A673 (cell line): Measurements from ENCODE around the gene BACH2. TPM values are rescaled to one million over a fixed set of nuclear protein-coding genes. Genes with fewer than 3 reads are reported as not detected.

Experiments
- BruUV-seq: library from RNA; stranded (reverse); fragments of 400-500 nt; replicated peaks from 2 replicates; lab custom pipeline; 2021; lab: Mats Ljungman, UMichigan
- CTCF ChIA-PET: fragments of 300-600 bp; sonication (Branson Sonifier 250); formaldehyde crosslinking; loops from one replicate; lab custom pipeline; 2022; ENCODE audit warnings: antibody characterized with exemption; lab: Charles Lee
- POLR2A ChIA-PET: fragments of 300-600 bp; sonication (Branson Sonifier 250); formaldehyde crosslinking; loops from one replicate; lab custom pipeline; 2022; ENCODE audit warnings: antibody characterized with exemption; ENCODE audit not compliant: low non-redundant PET; lab: Charles Lee
- DNase-seq: peaks from one replicate; pipeline ENCODE4 v3.0.0-alpha.2; 2015; ENCODE audit warnings: low spot score
- H3K27ac ChIP-seq: fragments of 200-600 bp; sonication (generic); 2 replicates; pipeline ENCODE4 v1.5.1; 2016; ENCODE audit warnings: mixed run types, low read depth, mild to moderate bottlenecking, mixed read lengths, antibody characterized with exemption, low read length; ENCODE audit not compliant: poor library complexity, severe bottlenecking
- H3K27me3 ChIP-seq: fragments of 200-600 bp; sonication (generic); replicated peaks from 2 replicates; pipeline ENCODE4 v1.6.1; 2017; ENCODE audit warnings: mixed run types, low read depth, mild to moderate bottlenecking, mixed read lengths, antibody characterized with exemption, low read length; ENCODE audit not compliant: insufficient read depth, poor library complexity
- H3K36me3 ChIP-seq: fragments of 200-600 bp; sonication (generic); 2 replicates; pipeline ENCODE4 v1.6.1; 2016; ENCODE audit warnings: mixed run types, mild to moderate bottlenecking, mixed read lengths, antibody characterized with exemption, low read length; ENCODE audit not compliant: insufficient read depth, poor library complexity, severe bottlenecking
- H3K4me1 ChIP-seq: fragments of 200-600 bp; sonication (generic); 2 replicates; pipeline ENCODE4 v1.6.1; 2017; ENCODE audit warnings: mixed run types, mild to moderate bottlenecking, mixed read lengths, antibody characterized with exemption, low read length; ENCODE audit not compliant: insufficient read depth, poor library complexity, severe bottlenecking
- H3K4me3 ChIP-seq: fragments of 200-600 bp; sonication (generic); 2 replicates; pipeline ENCODE4 v1.5.1; 2016; ENCODE audit warnings: low read depth, mixed run types, mild to moderate bottlenecking, mixed read lengths, low read length; ENCODE audit not compliant: poor library complexity, severe bottlenecking
- H3K9me3 ChIP-seq: fragments of 200-600 bp; sonication (generic); 2 replicates; pipeline ENCODE4 v1.6.1; 2016; ENCODE audit warnings: mixed run types, low read depth, mild to moderate bottlenecking, mixed read lengths, antibody characterized with exemption, low read length; ENCODE audit not compliant: poor library complexity, severe bottlenecking
- CTCF ChIP-seq: fragments of 300-800, 200-600 bp; sonication (generic); conservative IDR thresholded peaks from 2 replicates; pipeline ENCODE4 v1.5.1; 2017; ENCODE audit warnings: low read depth, mild to moderate bottlenecking, antibody characterized with exemption, low read length, moderate library complexity, mixed read lengths
- EZH2 ChIP-seq: fragments of 200-600 bp; sonication (generic); IDR thresholded peaks from 2 replicates; pipeline ENCODE4 v1.6.1; 2017; ENCODE audit warnings: borderline replicate concordance, low read depth, mild to moderate bottlenecking, mixed read lengths, antibody characterized with exemption, low read length; ENCODE audit not compliant: poor library complexity, severe bottlenecking
- intact Hi-C: fragments of 100-400 bp; cut with micrococcal nuclease; formaldehyde crosslinking; loops from one replicate; pipeline ENCODE4 v1.10.0; 2022; ENCODE audit not compliant: unreplicated experiment
- total RNA-seq: library from RNA; stranded (reverse); gene quantifications from 2 replicates; pipeline ENCODE4 v1.2.3, GENCODE V29; 2021

Gene BACH2
- total RNA-seq, 1 experiment from 2014 or later, result 0.37 TPM

- ChIA-PET POLR2A (no interaction called here), CTCF (no interaction called here)
- H3K4me3 ChIP-seq, result no peak overlapping the region
- no peak overlapping the region for H3K27ac ChIP-seq
- no peak for DNase-seq
- no peaks in the 10 kb centered on the region for H3K4me1 ChIP-seq
- intact Hi-C loops, result no loop called here
- H3K36me3 ChIP-seq, result no peaks in the 10 kb centered on the region
- peaks cover 4% of the 10 kb centered on the region for H3K27me3 ChIP-seq
- peaks cover 4% of the 10 kb centered on the region for H3K9me3 ChIP-seq
- no TSS peak for BruUV-seq
- TF ChIP-seq CTCF (no peak), EZH2 (no peak)
Measured at GRCh38 chr6:90111387-90111786, 185.3 kb downstream of the BACH2 start.

- TF ChIP-seq CTCF (no peak), EZH2 (no peak)
Measured at GRCh38 chr6:90110971-90111370, 185.7 kb downstream of the BACH2 start.

GRCh38 chr6:90109141-90109540 lies 187.5 kb downstream of the BACH2 start:
- Histone ChIP-seq H3K36me3 (no peaks in the 10 kb centered on the region), H3K4me3 (no peak overlapping the region), H3K9me3 (peaks cover 4% of the 10 kb centered on the region), H3K27ac (no peak overlapping the region), H3K4me1 (no peaks in the 10 kb centered on the region), H3K27me3 (peaks cover 4% of the 10 kb centered on the region)
- intact Hi-C loops, result no loop called here
- ChIA-PET POLR2A (no interaction called here), CTCF (no interaction called here)
- no peak for TF ChIP-seq CTCF
- TF ChIP-seq EZH2, result no peak
- BruUV-seq, result no TSS peak
- no peak for DNase-seq

More at GRCh38 chr6:90110971-90111370, 185.7 kb downstream of the BACH2 start:
- peaks cover 4% of the 10 kb centered on the region for H3K27me3 ChIP-seq
- no peaks in the 10 kb centered on the region for H3K4me1 ChIP-seq
- intact Hi-C loops, result no loop called here
- BruUV-seq, result no TSS peak
- DNase-seq, result no peak
- H3K27ac ChIP-seq, result no peak overlapping the region
- CTCF ChIA-PET, result no interaction called here
- POLR2A ChIA-PET, result no interaction called here
- no peaks in the 10 kb centered on the region for H3K36me3 ChIP-seq
- peaks cover 4% of the 10 kb centered on the region for H3K9me3 ChIP-seq
- H3K4me3 ChIP-seq, result no peak overlapping the region
